LNCaP clone FGC (cell line): ENCODE results near the gene NFIB.

Source experiments
- DNase-seq: peaks from one replicate; pipeline ENCODE4 v3.0.0-alpha.2; 2011; ENCODE audit warnings: low read depth
- H3K4me3 ChIP-seq: 2 replicates; pipeline ENCODE4 v1.5.1; 2011; ENCODE audit warnings: mild to moderate bottlenecking, low read depth, low read length, control low read depth
- CTCF ChIP-seq: IDR thresholded peaks from 2 replicates; pipeline ENCODE4 v1.5.1; 2012; ENCODE audit warnings: mild to moderate bottlenecking; ENCODE audit not compliant: control insufficient read depth, insufficient read depth; ENCODE audit errors: extremely low read depth

Gene NFIB

DNA sequence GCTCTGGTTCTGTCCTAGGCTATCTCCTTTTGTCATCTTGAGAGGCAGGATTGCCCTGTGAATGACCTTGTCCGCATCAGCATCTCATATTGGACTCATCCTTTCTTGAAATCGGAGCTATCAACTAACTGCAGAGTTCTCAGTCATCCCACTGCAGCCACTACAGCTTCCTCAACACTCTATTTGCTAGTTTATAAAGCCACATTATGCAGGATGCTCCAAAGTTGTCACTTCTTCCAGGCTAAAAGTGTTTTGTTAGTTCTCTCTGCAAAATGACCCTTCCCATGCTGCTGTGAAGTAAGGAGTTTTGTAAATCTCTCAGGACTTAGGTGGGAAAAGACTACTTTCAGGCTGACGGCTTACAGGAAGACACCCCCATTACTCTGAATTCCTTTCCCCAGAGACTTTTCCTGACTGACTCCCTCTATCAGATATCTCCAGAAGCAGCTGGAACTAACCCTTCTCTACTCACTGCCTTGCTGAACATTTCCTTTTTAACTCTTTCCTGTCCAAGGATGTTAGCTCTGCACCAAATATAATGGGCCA, 257.6 kb downstream of the NFIB start:
- no peak for TF ChIP-seq CTCF
- H3K4me3 ChIP-seq, result no peak overlapping the region

DNA sequence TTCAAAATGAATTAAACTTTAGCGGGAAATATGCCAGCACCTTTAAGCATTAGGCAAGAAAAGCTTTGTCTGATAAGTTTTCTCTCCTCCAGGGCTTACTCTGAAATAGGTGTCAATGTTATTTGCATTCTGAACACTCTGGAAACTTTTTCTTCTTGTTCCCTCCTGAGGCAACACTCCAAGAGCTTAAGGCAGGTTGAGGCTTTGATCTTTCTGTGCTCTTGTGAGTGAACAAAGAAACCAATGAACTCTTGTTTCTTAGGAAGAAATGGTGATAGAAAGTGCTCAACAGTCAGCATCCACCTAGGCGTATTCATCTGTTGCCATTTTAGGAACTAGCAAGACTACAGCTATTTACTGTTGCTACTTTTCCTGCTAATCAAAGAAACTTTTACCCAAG, 259.8 kb downstream of the NFIB start:
- no peak for DNase-seq
- no peak overlapping the region for H3K4me3 ChIP-seq
- no peak for TF ChIP-seq CTCF

More for the DNA sequence above, 257.6 kb downstream of the NFIB start:
- DNase-seq, result no peak

DNA sequence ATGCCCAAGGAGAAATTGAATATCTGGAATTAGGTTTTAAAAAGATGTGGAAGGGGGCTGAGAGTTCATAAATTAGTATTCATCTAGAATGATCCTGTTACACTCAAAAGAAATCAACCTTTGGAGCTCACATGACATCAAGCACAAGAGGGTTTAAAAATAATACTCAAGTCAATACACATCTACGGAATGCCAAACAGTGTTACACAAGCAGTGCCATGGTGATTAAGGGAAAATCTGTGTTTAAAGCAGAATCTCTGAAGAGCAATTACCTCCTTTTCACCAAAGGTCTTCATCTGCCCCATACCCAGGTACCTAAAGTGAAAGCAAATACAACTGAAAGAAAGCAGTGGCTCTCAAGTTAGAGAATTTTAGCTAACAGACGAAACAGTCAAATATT, 261.6 kb downstream of the NFIB start:
- H3K4me3 ChIP-seq, result no peak overlapping the region
- no peak for DNase-seq
- no peak for TF ChIP-seq CTCF

- DNase-seq, result no peak
- TF ChIP-seq CTCF, result no peak
- no peak overlapping the region for H3K4me3 ChIP-seq
These were observed 262.5 kb downstream of the NFIB start for GRCh38 chr9:14051419-14051818.

GRCh38 chr9:14043483-14043882, 270.5 kb downstream of the NFIB start:
- DNase-seq, result no peak
- no peak for TF ChIP-seq CTCF
- H3K4me3 ChIP-seq, result no peak overlapping the region

GRCh38 chr9:14037331-14037730, 276.6 kb downstream of the NFIB start:
- DNase-seq, result no peak
- TF ChIP-seq CTCF, result no peak
- H3K4me3 ChIP-seq, result no peak overlapping the region

DNA sequence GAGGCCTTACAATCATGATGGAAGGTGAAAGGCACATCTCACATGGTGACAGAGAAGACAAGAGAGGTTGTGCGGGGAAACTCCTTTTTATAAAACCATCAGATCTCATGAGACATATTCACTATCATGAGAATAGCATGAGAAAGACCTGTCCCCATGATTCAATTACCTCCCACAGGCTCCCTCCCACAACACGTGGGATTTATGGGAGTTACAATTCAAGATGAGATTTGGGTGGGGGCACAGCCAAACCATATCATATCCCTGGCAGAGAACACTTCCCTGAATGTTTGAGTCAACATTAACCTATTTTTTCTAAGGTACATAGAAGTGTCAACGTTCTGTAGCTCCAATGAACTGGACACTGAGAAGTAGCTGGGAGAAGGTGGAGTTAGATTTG, 280.9 kb downstream of the NFIB start:
- no peak overlapping the region for H3K4me3 ChIP-seq
- TF ChIP-seq CTCF, result no peak

More for the DNA sequence above, 280.9 kb downstream of the NFIB start:
- DNase-seq, result no peak
